HepG2 (cell line): ENCODE data around the gene CHML.

Experiments
- CREB1 ChIP-seq, 2 experiments: fragments of 450-650 bp in 1 of 2; IDR thresholded peaks; 2 replicates each; pipeline ENCODE4 v1.6.1; 2016 to 2017; ENCODE audit warnings: control low read depth in 1 of 2, mild to moderate bottlenecking in 1 of 2, missing compliant biosample characterization in 1 of 2, missing genetic modification characterization in 1 of 2
- SRSF9 ChIP-seq: fragments of 200-400 bp; formaldehyde crosslinking; IDR thresholded peaks from 2 replicates; pipeline ENCODE4 v1.6.1; 2018; ENCODE audit warnings: borderline replicate concordance, mild to moderate bottlenecking, low read depth, low read length; ENCODE audit not compliant: insufficient read depth, poor library complexity, severe bottlenecking
- ZBTB2 ChIP-seq: sonication (generic); formaldehyde crosslinking; IDR thresholded peaks from 2 replicates; pipeline ENCODE4 v1.8.0; 2022; ENCODE audit warnings: low read depth, missing genetic modification reagents

GRCh38 chr1:241607497-241607896 lies 32.7 kb downstream of the CHML start:
- no peak for TF ChIP-seq SRSF9
- TF ChIP-seq ZBTB2 (CRISPR knock-in tag): no peak
- TF ChIP-seq CREB1 (IDR thresholded peaks at IDR 0.05): no peak
- TF ChIP-seq CREB1 (CRISPR knock-in tag; IDR thresholded peaks at IDR 0.05): no peak
